HG03175 (cell line): ENCODE results near the gene GMCL1.

Source experiments
- ATAC-seq: cut with Tn5 transposase; IDR thresholded peaks from one replicate; pipeline ENCODE4 v1.9.1; 2021; ENCODE audit warnings: mild to moderate bottlenecking, moderate library complexity; ENCODE audit not compliant: unreplicated experiment

Gene GMCL1

GRCh38 chr2:69923116-69923515 is 93.7 kb downstream of the GMCL1 start:
- no peak for ATAC-seq

DNA sequence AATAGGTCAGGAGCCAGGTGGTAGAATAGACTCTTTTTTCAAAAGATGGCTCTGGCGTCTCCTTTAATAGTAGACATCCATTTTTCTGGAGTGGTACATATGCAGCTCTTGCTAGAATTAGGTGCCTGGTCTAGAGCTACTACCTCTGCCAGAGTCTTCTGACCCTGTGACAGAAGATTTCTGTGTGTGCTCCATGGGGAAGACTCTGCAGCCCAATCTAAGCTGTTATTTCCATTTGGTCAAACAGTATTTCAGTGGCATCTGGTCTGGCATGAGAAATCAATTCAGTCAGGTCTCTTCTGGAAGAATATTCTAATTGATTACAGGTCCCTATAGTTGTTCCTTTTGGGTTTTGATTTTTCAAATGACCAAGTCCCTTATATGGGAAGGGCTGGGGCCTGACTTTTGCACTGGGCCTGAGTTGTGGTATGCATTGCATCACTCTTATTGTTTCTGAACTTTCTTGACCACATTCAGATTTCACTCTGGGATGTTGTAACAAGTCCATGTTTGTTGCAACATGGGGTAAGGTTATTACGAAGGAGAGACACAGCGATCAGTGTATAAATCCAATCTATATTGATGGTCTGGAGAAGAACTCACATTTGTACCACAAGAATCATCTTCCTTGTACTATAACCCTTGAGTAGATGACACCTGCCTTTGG is 97.5 kb downstream of the GMCL1 start:
- no peak for ATAC-seq
